Trophoblast cell (in vitro differentiated cells and primary cell): ENCODE data around the gene HEATR9.

ENCODE experiments used
- DNase-seq, 2 donors: peaks; one replicate each; pipeline ENCODE4 v3.0.0-alpha.2; 2016
- H2AFZ ChIP-seq: 2 replicates; pipeline ENCODE4 v1.6.1; 2013; ENCODE audit warnings: low read length, moderate library complexity, mild to moderate bottlenecking; ENCODE audit not compliant: insufficient read depth, poor library complexity
- H2AK5ac ChIP-seq: 2 replicates; pipeline ENCODE4 v1.6.1; 2013; ENCODE audit warnings: mild to moderate bottlenecking, low read length
- H2BK120ac ChIP-seq: 2 replicates; pipeline ENCODE4 v1.6.1; 2013; ENCODE audit warnings: low read length, mild to moderate bottlenecking, moderate library complexity; ENCODE audit not compliant: insufficient read depth, poor library complexity
- H2BK12ac ChIP-seq: 2 replicates; pipeline ENCODE4 v1.6.1; 2013; ENCODE audit warnings: mild to moderate bottlenecking, low read length, moderate library complexity
- H2BK5ac ChIP-seq: 2 replicates; pipeline ENCODE4 v1.6.1; 2013; ENCODE audit warnings: low read length, low read depth, moderate library complexity, mild to moderate bottlenecking; ENCODE audit not compliant: poor library complexity
- H3K14ac ChIP-seq: 2 replicates; pipeline ENCODE4 v1.6.1; 2013; ENCODE audit warnings: mild to moderate bottlenecking, low read length
- H3K18ac ChIP-seq: 2 replicates; pipeline ENCODE4 v1.6.1; 2013; ENCODE audit warnings: mild to moderate bottlenecking, low read length
- H3K23ac ChIP-seq: 2 replicates; pipeline ENCODE4 v1.6.1; 2013; ENCODE audit warnings: low read length
- H3K27ac ChIP-seq: 2 replicates; pipeline ENCODE4 v1.5.1; 2013; ENCODE audit warnings: low read depth, mild to moderate bottlenecking, inconsistent platforms, low read length, moderate library complexity
- H3K27me3 ChIP-seq: 2 replicates; pipeline ENCODE4 v1.6.1; 2013; ENCODE audit warnings: inconsistent platforms, mild to moderate bottlenecking, low read length, moderate library complexity; ENCODE audit not compliant: insufficient read depth
- H3K36me3 ChIP-seq, 2 experiments: 1 replicate in 1 of 2; 2 replicates in 1 of 2; pipeline ENCODE4 v1.6.1; 2013; ENCODE audit warnings: low read length in 2 of 2, mild to moderate bottlenecking in 2 of 2, moderate library complexity in 1 of 2; ENCODE audit not compliant: insufficient read depth in 2 of 2, control insufficient read depth in 1 of 2
- H3K4ac ChIP-seq: 2 replicates; pipeline ENCODE4 v1.6.1; 2013; ENCODE audit warnings: low read depth, mild to moderate bottlenecking, low read length, moderate library complexity
- H3K4me1 ChIP-seq, 2 experiments: 1 replicate in 1 of 2; 2 replicates in 1 of 2; pipeline ENCODE4 v1.6.1; 2013; ENCODE audit warnings: low read length in 2 of 2, mild to moderate bottlenecking in 2 of 2, moderate library complexity in 1 of 2; ENCODE audit not compliant: insufficient read depth in 2 of 2, control insufficient read depth in 1 of 2
- H3K4me2 ChIP-seq: 2 replicates; pipeline ENCODE4 v1.6.1; 2013; ENCODE audit warnings: inconsistent platforms, mild to moderate bottlenecking, low read length, moderate library complexity
- H3K4me3 ChIP-seq: 2 replicates; pipeline ENCODE4 v1.5.1; 2013; ENCODE audit warnings: mild to moderate bottlenecking, low read depth, low read length, inconsistent platforms
- H3K79me1 ChIP-seq: one replicate; pipeline ENCODE4 v1.6.1; 2013; ENCODE audit warnings: low read length
- H3K79me2 ChIP-seq: 2 replicates; pipeline ENCODE4 v1.6.1; 2013; ENCODE audit warnings: low read length, mild to moderate bottlenecking; ENCODE audit not compliant: control insufficient read depth, insufficient read depth, poor library complexity
- H3K9ac ChIP-seq: 2 replicates; pipeline ENCODE4 v1.6.1; 2013; ENCODE audit warnings: mild to moderate bottlenecking, low read length
- H3K9me3 ChIP-seq: 2 replicates; pipeline ENCODE4 v1.6.1; 2013; ENCODE audit warnings: low read depth, mild to moderate bottlenecking, control low read depth, inconsistent platforms, low read length; ENCODE audit not compliant: insufficient read depth
- H4K12ac ChIP-seq: 2 replicates; pipeline ENCODE4 v1.6.1; 2013; ENCODE audit warnings: low read depth, mild to moderate bottlenecking, low read length, moderate library complexity
- H4K8ac ChIP-seq: 2 replicates; pipeline ENCODE4 v1.6.1; 2013; ENCODE audit warnings: low read depth, mild to moderate bottlenecking, low read length, moderate library complexity
- H4K91ac ChIP-seq: one replicate; pipeline ENCODE4 v1.6.1; 2013; ENCODE audit warnings: low read depth, mild to moderate bottlenecking, low read length, moderate library complexity
- WGBS: extraction: QIAGEN DNeasy Blood & Tissue Kit; methylation state at CpG from one replicate; pipeline ENCODE4 v1.1.7; 2013; ENCODE audit warnings: missing lambda C conversion rate; ENCODE audit not compliant: insufficient read length, insufficient coverage; ENCODE audit errors: extremely low coverage; 5-methylcytosine and 5-hydroxymethylcytosine counted together

The HEATR9 gene

GRCh38 chr17:35889241-35889640, 20.6 kb upstream of the HEATR9 start:
- no peaks in the 10 kb centered on the region for H3K79me2 ChIP-seq
- H2BK120ac ChIP-seq = no peak overlapping the region
- no peak overlapping the region for H3K18ac ChIP-seq
- no peak overlapping the region for H4K91ac ChIP-seq
- peaks cover 10% of the 10 kb centered on the region for H3K79me1 ChIP-seq
- H3K4me2 ChIP-seq = no peak overlapping the region
- H3K9ac ChIP-seq = no peak overlapping the region
- no peak overlapping the region for H2AFZ ChIP-seq
- H2BK5ac ChIP-seq = no peak overlapping the region
- no peak overlapping the region for H2AK5ac ChIP-seq
- H3K4me3 ChIP-seq = no peak overlapping the region
- no peak overlapping the region for H2BK12ac ChIP-seq
- WGBS = no CpG with 5 or more reads among the region's 2 CpGs
- no peak overlapping the region for H4K12ac ChIP-seq
- H3K14ac ChIP-seq = no peak overlapping the region
- no peak overlapping the region for H3K23ac ChIP-seq
- no peak overlapping the region for H3K4ac ChIP-seq
- H3K9me3 ChIP-seq = no peaks in the 10 kb centered on the region
- no peaks in the 10 kb centered on the region for H3K27me3 ChIP-seq
- H3K36me3 ChIP-seq = no peaks in the 10 kb centered on the region
- H3K4me1 ChIP-seq = peaks cover 8 to 13% of the 10 kb centered on the region in 2 experiments
- no peak overlapping the region for H3K27ac ChIP-seq
- no peak for DNase-seq
- no peak overlapping the region for H4K8ac ChIP-seq

DNA sequence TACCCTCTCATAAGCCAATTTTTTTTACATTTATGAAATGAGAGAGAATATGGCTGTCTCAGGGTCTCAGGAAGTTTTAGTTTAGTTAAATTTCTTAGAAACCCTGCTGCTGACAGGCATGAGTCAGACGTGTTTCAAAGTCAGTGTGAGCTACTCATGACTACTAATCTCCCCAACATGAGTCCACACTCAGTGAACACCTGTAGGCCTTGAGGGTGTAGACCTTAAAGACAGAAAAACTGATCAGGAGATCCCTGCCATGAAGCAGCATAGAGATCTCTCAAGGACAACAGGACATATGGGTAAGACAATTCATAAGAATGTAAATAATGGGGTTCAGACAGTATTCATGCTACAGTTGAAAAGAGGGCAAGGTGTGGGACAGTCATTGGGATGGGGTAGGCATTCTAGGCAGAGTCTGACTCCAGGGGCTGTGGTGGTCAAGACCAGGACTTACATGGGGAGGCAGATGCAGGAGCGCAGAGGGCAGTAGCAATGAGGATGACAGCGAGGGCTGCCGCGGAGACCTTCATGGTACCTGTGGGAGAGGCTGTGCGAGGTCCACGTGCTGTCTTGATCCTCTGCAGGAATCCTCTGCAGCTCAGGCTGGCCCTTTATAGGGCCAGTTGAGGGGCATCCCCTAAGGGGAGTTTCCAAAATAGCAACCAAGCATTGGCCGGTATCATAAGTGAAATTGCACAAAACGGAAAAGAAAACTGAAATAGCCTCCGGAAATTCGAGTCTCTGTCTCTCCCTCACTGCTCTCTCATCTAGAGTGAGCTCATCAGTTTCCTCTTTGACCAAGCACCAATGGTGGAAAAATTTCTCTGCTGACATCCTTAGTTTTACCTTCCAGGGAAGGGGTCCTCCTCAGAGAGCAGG, 11.3 kb upstream of the HEATR9 start, which contains the start of gene CCL5:
TSS of gene CCL5 (minus strand) at position 588 of the 882 bp plus-strand sequence.
- H3K4me2 ChIP-seq = no peak within 1 kb of the TSS
- no peaks in the 10 kb centered on the region for H3K79me2 ChIP-seq
- H4K12ac ChIP-seq = no peak within 1 kb of the TSS
- H3K9ac ChIP-seq = peak within 1 kb of the TSS; percentile 28
- no peaks in the 10 kb centered on the region for H3K79me1 ChIP-seq
- H3K27me3 ChIP-seq = no peaks in the 10 kb centered on the region
- WGBS = no CpG with 5 or more reads among the region's 11 CpGs
- H2BK5ac ChIP-seq = no peak within 1 kb of the TSS
- no peak within 1 kb of the TSS for H2BK12ac ChIP-seq
- peaks cover 6% of the 10 kb centered on the region in 2 experiments for H3K4me1 ChIP-seq
- no peaks in the 10 kb centered on the region for H3K9me3 ChIP-seq
- H3K18ac ChIP-seq = no peak within 1 kb of the TSS
- no peak within 1 kb of the TSS for H3K23ac ChIP-seq
- peak in 1 of 2 donors; percentile 45 for DNase-seq
- H4K8ac ChIP-seq = no peak within 1 kb of the TSS
- H2BK120ac ChIP-seq = no peak within 1 kb of the TSS
- H4K91ac ChIP-seq = no peak within 1 kb of the TSS
- no peak within 1 kb of the TSS for H2AK5ac ChIP-seq
- H2AFZ ChIP-seq = no peak within 1 kb of the TSS
- no peak within 1 kb of the TSS for H3K4ac ChIP-seq
- no peaks in the 10 kb centered on the region for H3K36me3 ChIP-seq
- no peak within 1 kb of the TSS for H3K27ac ChIP-seq
- H3K14ac ChIP-seq = no peak within 1 kb of the TSS
- no peak within 1 kb of the TSS for H3K4me3 ChIP-seq

DNA sequence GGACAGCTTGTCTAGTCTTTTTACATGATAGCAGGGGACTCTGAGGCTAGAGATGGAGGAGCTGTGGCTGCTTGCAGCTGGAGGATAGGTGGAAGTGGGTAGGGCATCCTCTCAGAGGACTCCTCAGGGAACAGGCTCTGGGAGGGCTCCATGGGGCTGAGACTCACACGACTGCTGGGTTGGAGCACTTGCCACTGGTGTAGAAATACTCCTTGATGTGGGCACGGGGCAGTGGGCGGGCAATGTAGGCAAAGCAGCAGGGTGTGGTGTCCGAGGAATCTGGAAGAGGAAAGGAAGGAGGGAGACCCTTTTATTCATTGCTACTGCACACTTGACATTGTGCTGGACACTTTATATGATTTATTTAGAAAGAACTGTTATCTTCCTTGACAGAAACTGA, 9.7 kb upstream of the HEATR9 start:
- no peak overlapping the region for H4K8ac ChIP-seq
- no peak overlapping the region for H2BK120ac ChIP-seq
- H4K12ac ChIP-seq = no peak overlapping the region
- H3K23ac ChIP-seq = no peak overlapping the region
- no peaks in the 10 kb centered on the region for H3K36me3 ChIP-seq
- H2AFZ ChIP-seq = no peak overlapping the region
- no peak overlapping the region for H3K9ac ChIP-seq
- H3K14ac ChIP-seq = no peak overlapping the region
- no peak overlapping the region for H3K4ac ChIP-seq
- H4K91ac ChIP-seq = no peak overlapping the region
- H3K27ac ChIP-seq = no peak overlapping the region
- no peaks in the 10 kb centered on the region for H3K79me2 ChIP-seq
- H2AK5ac ChIP-seq = no peak overlapping the region
- DNase-seq = no peak
- no peak overlapping the region for H3K18ac ChIP-seq
- H2BK5ac ChIP-seq = no peak overlapping the region
- no peak overlapping the region for H3K4me3 ChIP-seq
- no peaks in the 10 kb centered on the region for H3K9me3 ChIP-seq
- H3K4me2 ChIP-seq = no peak overlapping the region
- H3K79me1 ChIP-seq = no peaks in the 10 kb centered on the region
- no CpG with 5 or more reads among the region's 4 CpGs for WGBS
- H3K4me1 ChIP-seq = peaks cover 6% of the 10 kb centered on the region in 2 experiments
- H3K27me3 ChIP-seq = no peaks in the 10 kb centered on the region
- H2BK12ac ChIP-seq = no peak overlapping the region

DNA sequence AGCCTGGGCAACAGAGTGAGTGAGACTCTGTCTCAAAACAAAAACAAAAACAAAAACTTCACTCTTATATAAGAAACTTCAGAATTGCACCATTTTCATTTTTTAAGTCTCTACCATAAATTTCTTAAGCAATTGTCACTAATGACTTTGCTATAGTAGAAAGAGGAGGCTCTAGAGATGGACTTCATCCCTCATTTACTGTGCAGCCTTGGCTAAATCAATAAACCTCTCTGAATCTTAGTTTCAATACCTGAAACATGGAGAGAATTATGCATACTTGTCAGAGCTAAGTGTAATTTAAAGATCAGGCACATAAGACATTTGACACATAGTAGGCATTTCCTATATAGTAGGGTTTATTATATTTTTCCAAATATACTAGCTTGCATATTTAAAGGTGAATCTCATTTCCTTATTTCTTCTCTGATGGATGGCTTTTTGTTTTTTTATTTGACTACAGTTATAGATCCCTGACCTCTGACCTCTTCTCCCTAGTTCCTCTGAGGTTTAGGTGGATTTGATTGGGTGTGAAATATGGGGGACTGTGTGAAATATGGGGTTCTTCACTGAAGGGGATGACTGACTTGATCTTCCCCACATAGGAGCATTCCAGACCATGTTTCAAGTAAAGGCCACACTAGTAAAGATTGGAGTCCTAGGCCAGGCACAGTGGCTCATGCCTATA, 8.8 kb upstream of the HEATR9 start:
- no peak overlapping the region for H2BK120ac ChIP-seq
- no peak overlapping the region for H2AK5ac ChIP-seq
- H4K8ac ChIP-seq = no peak overlapping the region
- no peaks in the 10 kb centered on the region for H3K9me3 ChIP-seq
- H3K14ac ChIP-seq = no peak overlapping the region
- H2BK12ac ChIP-seq = no peak overlapping the region
- H3K4me3 ChIP-seq = no peak overlapping the region
- H3K36me3 ChIP-seq = no peaks in the 10 kb centered on the region
- H3K18ac ChIP-seq = no peak overlapping the region
- no peak overlapping the region for H3K4me2 ChIP-seq
- no peak overlapping the region for H2AFZ ChIP-seq
- H2BK5ac ChIP-seq = no peak overlapping the region
- no peaks in the 10 kb centered on the region for H3K79me1 ChIP-seq
- no peaks in the 10 kb centered on the region for H3K27me3 ChIP-seq
- H3K27ac ChIP-seq = no peak overlapping the region
- no peak overlapping the region for H3K9ac ChIP-seq
- H3K4me1 ChIP-seq = peaks cover 6% of the 10 kb centered on the region in 2 experiments
- no peak overlapping the region for H4K91ac ChIP-seq
- no peak overlapping the region for H4K12ac ChIP-seq
- DNase-seq = no peak
- no peak overlapping the region for H3K23ac ChIP-seq
- no peak overlapping the region for H3K4ac ChIP-seq
- no peaks in the 10 kb centered on the region for H3K79me2 ChIP-seq
